OCI-LY7 (cell line): ENCODE results near the gene PPID. TPM values are rescaled to one million over a fixed set of nuclear protein-coding genes. Genes with fewer than 3 reads are reported as not detected.
"Not testable (repeated sequence)": the region's sequence is repeated elsewhere in the genome, so short reads cannot be mapped to it uniquely, and the experiment has no call there.

ENCODE experiments used
- BruUV-seq: library from RNA; stranded (reverse); fragments of 400-500 nt; replicated peaks from 2 replicates; lab custom pipeline; 2021; lab: Mats Ljungman, UMichigan
- CTCF ChIA-PET: fragments of 300-600 bp; sonication (Branson Sonifier 250); formaldehyde crosslinking; loops from one replicate; lab custom pipeline; 2022; ENCODE audit warnings: antibody characterized with exemption; ENCODE audit not compliant: unreplicated experiment; lab: Charles Lee
- POLR2A ChIA-PET: fragments of 300-600 bp; sonication (Branson Sonifier 250); formaldehyde crosslinking; loops from one replicate; lab custom pipeline; 2022; ENCODE audit warnings: antibody characterized with exemption; lab: Charles Lee
- DNase-seq: peaks from one replicate; pipeline ENCODE4 v3.0.0-alpha.2; 2015; ENCODE audit warnings: low spot score
- H2AFZ ChIP-seq: fragments of 200-600 bp; sonication (generic), shearing (Covaris generic); 2 replicates; pipeline ENCODE4 v1.6.1; 2014; ENCODE audit warnings: mild to moderate bottlenecking, antibody characterized with exemption, low read length, moderate library complexity
- H3K27ac ChIP-seq: fragments of 200-600 bp; sonication (generic); 2 replicates; pipeline ENCODE4 v1.5.1; 2014; ENCODE audit warnings: mixed run types, low read depth, mild to moderate bottlenecking, moderate library complexity, low read length, inconsistent platforms; ENCODE audit not compliant: poor library complexity, severe bottlenecking
- H3K36me3 ChIP-seq: fragments of 200-600 bp; sonication (generic); 2 replicates; pipeline ENCODE4 v1.6.1; 2014; ENCODE audit warnings: mild to moderate bottlenecking, antibody characterized with exemption, low read length, moderate library complexity, mixed read lengths; ENCODE audit not compliant: insufficient read depth
- H3K4me1 ChIP-seq: fragments of 200-600 bp; sonication (generic); 2 replicates; pipeline ENCODE4 v1.5.1; 2014; ENCODE audit warnings: mild to moderate bottlenecking, low read length; ENCODE audit not compliant: insufficient read depth, poor library complexity, severe bottlenecking
- H3K4me2 ChIP-seq: fragments of 200-600 bp; sonication (generic); 2 replicates; pipeline ENCODE4 v1.6.1; 2014; ENCODE audit warnings: mild to moderate bottlenecking, low read length
- H3K4me3 ChIP-seq: fragments of 200-600 bp; sonication (generic); 2 replicates; pipeline ENCODE4 v1.5.1; 2014; ENCODE audit warnings: mild to moderate bottlenecking, low read depth, low read length; ENCODE audit not compliant: poor library complexity, severe bottlenecking
- H3K79me2 ChIP-seq: fragments of 200-600 bp; sonication (generic); 2 replicates; pipeline ENCODE4 v1.6.1; 2016; ENCODE audit warnings: low read depth, mild to moderate bottlenecking, low read length, moderate library complexity, mixed read lengths; ENCODE audit not compliant: insufficient read depth
- H3K9me2 ChIP-seq: fragments of 200-600 bp; sonication (generic); 2 replicates; pipeline ENCODE4 v1.6.1; 2016; ENCODE audit warnings: mild to moderate bottlenecking, low read length, mixed read lengths; ENCODE audit not compliant: insufficient read depth
- H3K9me3 ChIP-seq: fragments of 200-600 bp; sonication (generic); 2 replicates; pipeline ENCODE4 v1.6.1; 2014; ENCODE audit warnings: mild to moderate bottlenecking, mixed run types, low read length, mixed read lengths
- H4K20me1 ChIP-seq: fragments of 200-600 bp; sonication (generic); 2 replicates; pipeline ENCODE4 v1.6.1; 2014; ENCODE audit warnings: mild to moderate bottlenecking, antibody characterized with exemption, low read length, moderate library complexity, mixed read lengths; ENCODE audit not compliant: insufficient read depth
- CTCF ChIP-seq: fragments of 200-600 bp; sonication (generic); conservative IDR thresholded peaks from 2 replicates; pipeline ENCODE4 v1.5.1; 2014; ENCODE audit warnings: mild to moderate bottlenecking, antibody characterized with exemption, low read length, moderate library complexity, mixed read lengths
- EZH2phosphoT487 ChIP-seq: fragments of 200-600 bp; sonication (generic); IDR thresholded peaks from 2 replicates; pipeline ENCODE4 v1.6.1; 2018; ENCODE audit warnings: low read depth, borderline replicate concordance, mild to moderate bottlenecking, mixed run types, antibody characterized with exemption, low read length, moderate library complexity, mixed read lengths
- intact Hi-C: fragments of 100-400 bp; cut with micrococcal nuclease; formaldehyde crosslinking; loops from one replicate; pipeline ENCODE4 v1.10.0; 2022; ENCODE audit not compliant: unreplicated experiment
- total RNA-seq, 2 experiments: library from RNA; depleted of rRNA in 1 of 2; stranded (reverse); fragments of >200 nt in 1 of 2; shearing (Covaris generic) in 1 of 2; gene quantifications; 2 replicates each; pipeline ENCODE4 v1.2.3, GENCODE V29; 2014 to 2022

The PPID gene
- total RNA-seq, 2 experiments from 2014 or later = 21.2 to 27.3 TPM

- Histone ChIP-seq H3K4me1 (no peaks in the 10 kb centered on the region), H3K79me2 (no peaks in the 10 kb centered on the region), H3K27ac (no peak overlapping the region), H4K20me1 (no peaks in the 10 kb centered on the region), H3K9me3 (no peaks in the 10 kb centered on the region), H3K36me3 (no peaks in the 10 kb centered on the region), H3K4me2 (no peak overlapping the region), H3K4me3 (no peak overlapping the region), H2AFZ (no peak overlapping the region), H3K9me2 (no peaks in the 10 kb centered on the region)
- intact Hi-C loops = no loop called here
- ChIA-PET POLR2A (no interaction called here), CTCF (no interaction called here)
- no peak for DNase-seq
- BruUV-seq = no TSS peak
- TF ChIP-seq CTCF (no peak), EZH2phosphoT487 (no peak)
Observed at GRCh38 chr4:158758142-158758541, 34.9 kb upstream of the PPID start.

- CTCF ChIA-PET = no interaction called here
Observed at GRCh38 chr4:158756588-158756987, 33.4 kb upstream of the PPID start.

GRCh38 chr4:158755819-158756218, 32.6 kb upstream of the PPID start:
- H3K79me2 ChIP-seq, intact Hi-C loops, H3K4me3 ChIP-seq, H3K4me1 ChIP-seq, DNase-seq, H3K27ac ChIP-seq, H3K4me2 ChIP-seq, H3K36me3 ChIP-seq, CTCF ChIA-PET, BruUV-seq, H3K9me2 ChIP-seq, H4K20me1 ChIP-seq, H2AFZ ChIP-seq, H3K9me3 ChIP-seq: not testable (repeated sequence)
- POLR2A ChIA-PET = interaction anchor here (0.7 kb wide), 1 partner anchor 50 kb away, joined by 4 read pairs; no protein-coding TSS in a partner anchor

More at GRCh38 chr4:158756588-158756987, 33.4 kb upstream of the PPID start:
- TF ChIP-seq CTCF = no peak
- TF ChIP-seq EZH2phosphoT487 = no peak
- no peak overlapping the region for H2AFZ ChIP-seq
- H3K9me3 ChIP-seq = no peaks in the 10 kb centered on the region
- no peak for DNase-seq
- no peaks in the 10 kb centered on the region for H3K36me3 ChIP-seq
- intact Hi-C loops = no loop called here
- H3K9me2 ChIP-seq = no peaks in the 10 kb centered on the region
- H3K4me1 ChIP-seq = no peaks in the 10 kb centered on the region
- no peak overlapping the region for H3K4me2 ChIP-seq
- POLR2A ChIA-PET = interaction anchor here (0.6 kb wide), 1 partner anchor 450 kb away, joined by 3 read pairs; no protein-coding TSS in a partner anchor
- BruUV-seq = no TSS peak
- no peak overlapping the region for H3K27ac ChIP-seq
- H3K79me2 ChIP-seq = no peaks in the 10 kb centered on the region
- no peaks in the 10 kb centered on the region for H4K20me1 ChIP-seq
- H3K4me3 ChIP-seq = no peak overlapping the region
